Upper lobe of left lung (tissue), 4 donors: Measurements from ENCODE around the gene RTCB.
"Not testable (repeated sequence)": the region's sequence is repeated elsewhere in the genome, so short reads cannot be mapped to it uniquely, and the experiment has no call there.

Experiments
- CTCF ChIP-seq, 6 experiments: fragments of 450-650 bp in 4 of 6; fragments of 200-600 bp in 2 of 6; sonication (generic) in 2 of 6; IDR thresholded peaks; one replicate each; pipeline ENCODE4 v1.5.1; 2016 to 2019; ENCODE audit warnings: antibody characterized with exemption in 6 of 6
- EP300 ChIP-seq, 4 donors: sonication (generic); formaldehyde crosslinking; IDR thresholded peaks; one replicate each; pipeline ENCODE4 v1.5.1; 2017; ENCODE audit warnings: antibody characterized with exemption in 4 of 4, control low read depth in 2 of 4
- POLR2A ChIP-seq, 4 donors: fragments of 450-650 bp; IDR thresholded peaks; one replicate each; pipeline ENCODE4 v1.5.1; 2016 to 2017; ENCODE audit warnings: antibody characterized with exemption in 4 of 4, mild to moderate bottlenecking in 2 of 4
- POLR2AphosphoS5 ChIP-seq, 2 donors: sonication (generic); formaldehyde crosslinking; IDR thresholded peaks; one replicate each; pipeline ENCODE4 v1.5.1; 2017; ENCODE audit warnings: antibody characterized with exemption in 2 of 2

- not testable (repeated sequence) for TF ChIP-seq CTCF, POLR2A, POLR2AphosphoS5, EP300 (IDR thresholded peaks at IDR 0.05)
These were observed 52.0 kb downstream of the RTCB start for GRCh38 chr22:32360096-32360495.
